ENCODE data around the gene LCA5. TPM values are rescaled to one million over a fixed set of nuclear protein-coding genes. Genes with fewer than 3 reads are reported as not detected.

The LCA5 gene
- total RNA-seq, 1 donor from 2014 or later = 6.2 TPM

DNA sequence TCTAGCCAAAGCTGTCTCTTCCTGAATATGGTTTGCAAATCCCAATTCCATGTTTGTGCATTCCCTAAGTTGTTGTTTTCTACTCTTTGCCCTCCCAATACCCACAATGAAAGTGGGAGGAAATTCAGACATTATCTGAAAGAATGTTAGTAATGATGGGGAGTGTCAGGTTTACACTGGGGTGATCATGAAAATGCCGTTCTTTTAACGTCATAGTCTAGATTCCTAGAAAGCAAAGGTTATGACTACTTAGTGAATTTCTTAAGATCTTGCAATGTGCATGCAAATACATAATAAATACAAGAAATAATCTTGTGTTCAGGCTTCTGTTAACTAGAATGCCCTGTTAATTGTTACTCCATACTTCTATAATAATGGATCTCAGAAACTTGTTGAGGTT lies 101.0 kb downstream of the LCA5 start:
- H4K20me1 ChIP-seq (ENCODE audit: insufficient read depth, low read length) = no peaks in the 10 kb centered on the region
- DNase-seq (ENCODE audit: low read depth) (no peak), FAIRE-seq (no peak)
- Mint-ChIP-seq H3K27me3 (ENCODE audit: low read depth, unreplicated experiment) (no peaks in the 10 kb centered on the region), H3K4me3 (ENCODE audit: unreplicated experiment) (no peak overlapping the region), H3K36me3 (ENCODE audit: low read depth, unreplicated experiment) (no peaks in the 10 kb centered on the region), H3K9me3 (ENCODE audit: unreplicated experiment) (no peaks in the 10 kb centered on the region), H3K27ac (ENCODE audit: unreplicated experiment) (no peak overlapping the region), H3K4me1 (ENCODE audit: low read depth, unreplicated experiment) (no peaks in the 10 kb centered on the region)
- no peaks in the 10 kb centered on the region for H3K9me3 ChIP-seq (ENCODE audit: insufficient read depth, low read depth, low read length)
- H2AFZ ChIP-seq (ENCODE audit: low read depth, low read length) = no peak overlapping the region
- H3K27me3 ChIP-seq (ENCODE audit: insufficient read depth, low read length) = no peaks in the 10 kb centered on the region
- H3K4me2 ChIP-seq (ENCODE audit: low read length) = no peak overlapping the region
- no peak overlapping the region for H3K4me3 ChIP-seq (ENCODE audit: insufficient read depth, low read depth, low read length)
- no peaks in the 10 kb centered on the region for H3K79me2 ChIP-seq (ENCODE audit: insufficient read depth, low read length)
- H3K36me3 ChIP-seq (ENCODE audit: insufficient read depth, low read length) = no peaks in the 10 kb centered on the region
- TF ChIP-seq EZH2 (IDR thresholded peaks at IDR 0.05; ENCODE audit: insufficient read depth, low read length) = no peak
- no peak for TF ChIP-seq CTCF (IDR thresholded peaks at IDR 0.05; ENCODE audit: insufficient read depth, low read depth, low read length)
- no peak overlapping the region for H3K9ac ChIP-seq (ENCODE audit: low read length)
- H3K4me1 ChIP-seq (ENCODE audit: insufficient read depth, low read length) = no peaks in the 10 kb centered on the region
- no peak overlapping the region for H3K27ac ChIP-seq (ENCODE audit: low read depth, low read length)

DNA sequence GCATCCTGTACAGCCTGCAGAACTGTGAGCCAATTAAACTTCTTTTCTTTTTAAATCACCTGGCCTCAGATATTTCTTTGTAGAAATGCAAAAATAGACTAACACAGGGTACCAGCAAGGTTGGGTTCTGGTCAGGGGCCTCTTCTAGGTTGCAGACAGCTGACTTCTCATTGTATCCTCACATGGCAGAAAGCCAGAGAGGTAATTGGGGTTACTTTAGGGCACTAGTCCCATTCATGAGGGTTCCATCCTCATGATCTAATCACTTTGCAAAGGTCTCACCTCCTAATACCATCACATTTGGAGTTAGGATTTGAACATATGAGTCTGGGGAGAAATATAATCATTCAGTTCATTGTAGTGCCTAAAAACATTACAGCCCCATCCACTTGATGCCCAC lies 101.5 kb downstream of the LCA5 start:
- Histone ChIP-seq H2AFZ (ENCODE audit: low read depth, low read length) (no peak overlapping the region), H3K27me3 (ENCODE audit: insufficient read depth, low read length) (no peaks in the 10 kb centered on the region), H3K4me3 (ENCODE audit: insufficient read depth, low read depth, low read length) (no peak overlapping the region), H3K27ac (ENCODE audit: low read depth, low read length) (no peak overlapping the region), H3K9me3 (ENCODE audit: insufficient read depth, low read depth, low read length) (no peaks in the 10 kb centered on the region), H3K4me2 (ENCODE audit: low read length) (no peak overlapping the region), H3K9ac (ENCODE audit: low read length) (no peak overlapping the region), H3K4me1 (ENCODE audit: insufficient read depth, low read length) (no peaks in the 10 kb centered on the region), H4K20me1 (ENCODE audit: insufficient read depth, low read length) (no peaks in the 10 kb centered on the region), H3K79me2 (ENCODE audit: insufficient read depth, low read length) (no peaks in the 10 kb centered on the region), H3K36me3 (ENCODE audit: insufficient read depth, low read length) (no peaks in the 10 kb centered on the region)
- H3K27ac Mint-ChIP-seq (ENCODE audit: unreplicated experiment) = no peak overlapping the region
- FAIRE-seq (no peak), DNase-seq (ENCODE audit: low read depth) (no peak)
- H3K9me3 Mint-ChIP-seq (ENCODE audit: unreplicated experiment) = no peaks in the 10 kb centered on the region
- H3K27me3 Mint-ChIP-seq (ENCODE audit: low read depth, unreplicated experiment) = no peaks in the 10 kb centered on the region
- H3K4me1 Mint-ChIP-seq (ENCODE audit: low read depth, unreplicated experiment) = no peaks in the 10 kb centered on the region
- TF ChIP-seq CTCF (IDR thresholded peaks at IDR 0.05; ENCODE audit: insufficient read depth, low read depth, low read length) (no peak), EZH2 (IDR thresholded peaks at IDR 0.05; ENCODE audit: insufficient read depth, low read length) (no peak)
- H3K4me3 Mint-ChIP-seq (ENCODE audit: unreplicated experiment) = no peak overlapping the region
- no peaks in the 10 kb centered on the region for H3K36me3 Mint-ChIP-seq (ENCODE audit: low read depth, unreplicated experiment)

Other genes starting within 250 kb of the LCA5 start
- 14.1 and 15.9 TPM in 2 replicates for gene SH3BGRL2, start 93.9 kb upstream of the LCA5 start, total RNA-seq

Data from astrocyte (in vitro differentiated cells and primary cell).